ENCODE measurements around the gene HTR6. TPM values are rescaled to one million over a fixed set of nuclear protein-coding genes. Genes with fewer than 3 reads are reported as not detected.

The HTR6 gene
- total RNA-seq, 1 donor from 2014 or later: not detected

DNA sequence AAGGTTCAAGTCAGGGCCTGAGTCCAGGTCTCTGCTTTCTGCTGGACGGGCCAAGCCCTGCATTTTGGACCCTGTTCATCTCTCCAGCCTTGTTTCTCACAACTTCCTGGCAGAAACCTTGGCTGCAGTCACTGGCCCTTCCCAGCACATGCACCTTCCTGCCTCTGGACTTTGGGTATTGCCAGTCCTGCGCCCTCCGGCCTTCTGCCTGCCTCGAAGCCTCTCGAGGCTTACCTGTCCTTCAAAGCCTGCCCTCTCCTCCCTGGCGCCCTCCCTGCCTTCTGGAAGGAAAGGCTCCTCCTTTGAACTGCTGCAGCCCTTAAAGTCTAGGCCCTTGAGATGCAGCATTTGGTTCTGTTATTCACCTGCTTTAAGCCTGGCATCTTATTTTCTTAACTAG, 52.8 kb downstream of the HTR6 start:
- TF ChIP-seq CTCF (conservative IDR thresholded peaks at IDR 0.05): no peak
- Mint-ChIP-seq H3K27me3 (ENCODE audit: low read depth) (peaks cover 2% of the 10 kb centered on the region), H3K27ac (ENCODE audit: unreplicated experiment) (no peak overlapping the region), H3K4me3 (no peak overlapping the region), H3K36me3 (ENCODE audit: low read depth) (no peaks in the 10 kb centered on the region), H3K9me3 (no peaks in the 10 kb centered on the region), H3K4me1 (peaks cover 11% of the 10 kb centered on the region)
- DNase-seq (ENCODE audit: low read depth, low spot score): no peak

DNA sequence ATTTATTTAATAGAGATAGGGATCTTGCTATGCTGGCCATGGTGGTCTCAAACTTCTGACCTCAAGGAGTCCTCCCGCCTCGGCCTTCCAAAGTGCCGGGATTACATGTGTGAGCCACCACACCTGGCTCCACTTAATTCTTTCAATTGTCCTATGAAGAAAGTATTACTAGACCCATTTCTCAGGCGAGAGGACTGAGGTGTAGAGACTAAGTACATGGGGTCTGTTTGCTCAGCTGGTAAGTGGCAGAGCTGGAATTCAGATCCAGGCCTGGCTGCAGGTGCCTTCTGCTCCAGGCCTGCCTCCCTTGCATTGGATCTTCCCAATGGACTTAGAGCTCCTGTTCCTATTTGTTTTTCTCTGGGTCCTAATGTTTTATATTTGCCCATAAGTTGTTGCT, 55.5 kb downstream of the HTR6 start:
- Mint-ChIP-seq H3K9me3 (no peaks in the 10 kb centered on the region), H3K27ac (ENCODE audit: unreplicated experiment) (no peak overlapping the region), H3K36me3 (ENCODE audit: low read depth) (no peaks in the 10 kb centered on the region), H3K4me3 (no peak overlapping the region), H3K4me1 (peaks cover 18% of the 10 kb centered on the region), H3K27me3 (ENCODE audit: low read depth) (peaks cover 2% of the 10 kb centered on the region)
- DNase-seq (ENCODE audit: low read depth, low spot score): no peak
- TF ChIP-seq CTCF (conservative IDR thresholded peaks at IDR 0.05): no peak

DNA sequence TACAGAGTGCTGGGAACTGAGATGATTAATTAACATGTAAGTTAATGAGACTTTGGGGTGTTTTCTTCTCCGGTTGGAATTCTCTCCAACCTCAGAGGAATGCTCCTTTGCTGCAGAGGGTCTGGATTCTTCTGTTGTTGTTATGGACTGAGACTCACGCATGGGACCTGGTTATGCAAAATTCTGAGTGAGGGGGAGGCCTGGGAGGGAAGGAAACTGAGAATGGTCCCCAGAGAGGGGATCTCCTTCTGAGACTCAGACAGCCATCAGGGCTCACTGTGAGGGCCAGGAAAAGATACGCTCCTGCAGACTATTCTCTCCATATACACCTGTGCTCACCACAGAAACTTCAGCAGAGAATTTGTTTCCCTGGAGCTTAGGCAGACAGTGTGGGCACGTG, 56.3 kb downstream of the HTR6 start:
- no peak for DNase-seq (ENCODE audit: low read depth, low spot score)
- Mint-ChIP-seq H3K4me3 (no peak overlapping the region), H3K36me3 (ENCODE audit: low read depth) (no peaks in the 10 kb centered on the region), H3K27ac (ENCODE audit: unreplicated experiment) (no peak overlapping the region), H3K4me1 (peaks cover 11% of the 10 kb centered on the region), H3K27me3 (ENCODE audit: low read depth) (no peaks in the 10 kb centered on the region), H3K9me3 (no peaks in the 10 kb centered on the region)
- no peak for TF ChIP-seq CTCF (conservative IDR thresholded peaks at IDR 0.05)

- DNase-seq (ENCODE audit: low read depth, low spot score): no peak
- H3K4me3 Mint-ChIP-seq: no peak overlapping the region
- no peak for TF ChIP-seq CTCF (conservative IDR thresholded peaks at IDR 0.05)
- H3K9me3 Mint-ChIP-seq: no peaks in the 10 kb centered on the region
- H3K27ac Mint-ChIP-seq (ENCODE audit: unreplicated experiment): no peak overlapping the region
- peaks cover 11% of the 10 kb centered on the region for H3K4me1 Mint-ChIP-seq
- H3K36me3 Mint-ChIP-seq (ENCODE audit: low read depth): no peaks in the 10 kb centered on the region
- peaks cover 2% of the 10 kb centered on the region for H3K27me3 Mint-ChIP-seq (ENCODE audit: low read depth)
Observed at GRCh38 chr1:19723874-19724273, 59.2 kb downstream of the HTR6 start.

GRCh38 chr1:19725606-19726005, 60.9 kb downstream of the HTR6 start:
- H3K27ac Mint-ChIP-seq (ENCODE audit: unreplicated experiment): no peak overlapping the region
- peaks cover 2% of the 10 kb centered on the region for H3K27me3 Mint-ChIP-seq (ENCODE audit: low read depth)
- H3K36me3 Mint-ChIP-seq (ENCODE audit: low read depth): no peaks in the 10 kb centered on the region
- TF ChIP-seq CTCF (conservative IDR thresholded peaks at IDR 0.05): no peak
- no peak for DNase-seq (ENCODE audit: low read depth, low spot score)
- no peaks in the 10 kb centered on the region for H3K9me3 Mint-ChIP-seq
- H3K4me3 Mint-ChIP-seq: no peak overlapping the region
- peaks cover 7% of the 10 kb centered on the region for H3K4me1 Mint-ChIP-seq
